HG03045 (cell line): ENCODE data around the gene PNO1.
"Not testable (repeated sequence)": the region's sequence is repeated elsewhere in the genome, so short reads cannot be mapped to it uniquely, and the experiment has no call there.

Experiments used
- ATAC-seq: cut with Tn5 transposase; IDR thresholded peaks from one replicate; pipeline ENCODE4 v1.9.1; 2021; ENCODE audit warnings: mild to moderate bottlenecking, moderate library complexity; ENCODE audit not compliant: unreplicated experiment

Gene PNO1

GRCh38 chr2:68156419-68156818 lies 1.3 kb upstream of the PNO1 start:
- no peak for ATAC-seq

GRCh38 chr2:68157002-68157401 lies 686 bp upstream of the PNO1 start:
- peak; percentile 22 for ATAC-seq

- no peak for ATAC-seq
These were observed 403 bp downstream of the PNO1 start for GRCh38 chr2:68158134-68158447.

GRCh38 chr2:68163641-68164040 lies 6.0 kb downstream of the PNO1 start:
- ATAC-seq = no peak

- no peak for ATAC-seq
These were observed 9.5 kb downstream of the PNO1 start for GRCh38 chr2:68167186-68167585.

- no peak for ATAC-seq
These were observed 11.6 kb downstream of the PNO1 start for GRCh38 chr2:68169308-68169707.

GRCh38 chr2:68171146-68171545 lies 13.5 kb downstream of the PNO1 start:
- no peak for ATAC-seq

- ATAC-seq = no peak
These were observed 14.0 kb downstream of the PNO1 start for GRCh38 chr2:68171684-68172083.

- ATAC-seq = no peak
These were observed 14.8 kb downstream of the PNO1 start for GRCh38 chr2:68172521-68172920.

- ATAC-seq = no peak
These were observed 15.5 kb downstream of the PNO1 start for GRCh38 chr2:68172990-68173700.

- not testable (repeated sequence) for ATAC-seq
These were observed 17.5 kb downstream of the PNO1 start for GRCh38 chr2:68175210-68175609.

- ATAC-seq = no peak
These were observed 19.0 kb downstream of the PNO1 start for GRCh38 chr2:68176657-68177056.

- ATAC-seq = no peak
These were observed 19.9 kb downstream of the PNO1 start for GRCh38 chr2:68177541-68177940.

- ATAC-seq = no peak
These were observed 20.7 kb downstream of the PNO1 start for GRCh38 chr2:68178432-68178831.

- no peak for ATAC-seq
These were observed 21.4 kb downstream of the PNO1 start for GRCh38 chr2:68178954-68179627.

GRCh38 chr2:68182902-68183301 lies 25.2 kb downstream of the PNO1 start:
- ATAC-seq = no peak

- no peak for ATAC-seq
These were observed 28.0 kb downstream of the PNO1 start for GRCh38 chr2:68185541-68186164.

GRCh38 chr2:68187329-68187728 lies 29.6 kb downstream of the PNO1 start:
- ATAC-seq = no peak

- ATAC-seq = no peak
These were observed 31.1 kb downstream of the PNO1 start for GRCh38 chr2:68188831-68189230.

GRCh38 chr2:68189991-68190784 lies 32.5 kb downstream of the PNO1 start:
- ATAC-seq = no peak

GRCh38 chr2:68190991-68191731 lies 33.5 kb downstream of the PNO1 start:
- no peak for ATAC-seq
